GM19099 (cell line): ENCODE data around the gene PTGR2.

Source experiments
- POLR2A ChIP-seq: IDR thresholded peaks from 3 replicates; pipeline ENCODE4 v1.6.1; 2011; ENCODE audit warnings: low read depth; ENCODE audit not compliant: insufficient read length; ENCODE audit errors: extremely low read depth

Gene PTGR2

DNA sequence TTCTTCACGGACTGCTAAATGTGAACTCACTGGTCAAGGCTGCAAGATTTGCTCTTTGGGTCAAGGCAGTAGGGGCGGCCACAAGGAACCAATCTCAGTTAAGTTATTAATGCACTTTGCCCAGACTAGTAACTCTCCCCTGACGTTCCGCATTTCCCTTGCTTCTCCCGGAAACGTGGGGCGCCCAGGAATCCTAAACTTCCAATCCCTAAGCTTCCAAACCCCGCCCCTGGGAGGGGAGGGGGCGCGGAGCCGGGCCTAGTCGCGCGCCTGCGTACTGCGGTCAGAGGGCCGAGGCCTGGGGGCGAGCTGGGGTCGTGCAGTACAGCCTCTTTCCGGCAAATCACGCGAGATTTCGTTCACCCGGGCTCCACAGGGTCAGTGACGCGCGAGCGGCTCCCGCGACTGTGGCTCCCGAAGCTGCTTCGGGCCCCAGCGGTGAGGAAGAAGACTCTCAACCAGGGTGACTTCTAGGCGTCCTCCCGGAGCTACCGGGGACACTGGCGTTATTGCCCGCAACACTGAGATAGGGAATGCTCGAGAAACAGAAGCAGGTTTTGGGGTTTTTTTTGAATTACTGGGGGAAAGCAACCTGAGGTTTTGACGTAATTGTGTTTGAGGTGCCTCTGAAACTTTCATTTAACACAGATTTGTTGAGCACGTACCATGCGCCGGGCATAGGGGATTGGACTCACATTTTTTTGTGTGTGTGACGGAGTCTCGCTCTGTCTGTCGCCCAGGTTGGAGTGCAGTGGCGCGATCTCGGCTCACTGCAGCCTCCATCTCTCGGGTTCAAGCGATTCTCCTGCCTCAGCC lies at the start of gene PTGR2:
TSS of gene PTGR2 (plus strand) at position 265 of the 816 bp plus-strand sequence. CDS start 7,032 bp downstream, outside the sequence.
- peak; percentile 86 for TF ChIP-seq POLR2A

DNA sequence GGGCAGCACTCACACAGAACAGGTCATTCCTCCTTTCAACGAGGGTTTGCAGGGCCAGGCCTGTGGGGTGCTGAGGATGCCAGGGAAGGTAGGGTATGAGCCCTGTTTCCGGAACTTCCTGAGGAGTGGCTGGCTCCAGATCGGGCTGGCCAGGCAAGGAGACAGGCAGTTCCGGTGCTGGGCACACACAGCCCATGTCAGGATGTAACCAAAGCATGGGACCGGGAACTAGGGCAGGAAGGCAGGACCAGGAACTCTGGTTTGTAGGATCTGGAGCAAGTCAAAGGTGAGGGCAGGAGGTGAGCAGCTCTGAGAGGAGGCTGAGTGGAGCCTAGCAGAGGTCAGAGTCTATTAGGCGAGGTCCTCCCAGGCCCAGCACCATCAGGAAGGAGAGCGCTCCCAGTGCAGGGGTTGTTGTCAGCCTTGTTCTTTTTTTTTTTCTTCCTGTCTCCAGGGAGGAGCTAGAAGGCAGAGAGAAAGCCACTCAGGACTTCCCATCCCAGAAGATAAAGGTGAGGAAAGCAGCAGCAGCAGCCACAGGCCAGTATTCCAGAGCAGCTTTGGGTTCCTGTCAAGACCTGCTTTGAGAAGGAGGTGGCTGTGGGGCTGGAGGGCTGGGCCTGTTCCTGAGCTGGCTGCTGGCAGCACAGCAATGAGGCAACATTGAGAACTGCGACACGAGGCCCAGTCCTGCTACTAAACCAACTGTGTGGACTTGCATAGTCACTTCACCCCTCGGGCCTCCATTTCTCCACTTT lies 49.0 kb upstream of the PTGR2 start:
- no peak for TF ChIP-seq POLR2A

GRCh38 chr14:73804636-73805035 lies 47.0 kb upstream of the PTGR2 start:
- TF ChIP-seq POLR2A, result no peak

DNA sequence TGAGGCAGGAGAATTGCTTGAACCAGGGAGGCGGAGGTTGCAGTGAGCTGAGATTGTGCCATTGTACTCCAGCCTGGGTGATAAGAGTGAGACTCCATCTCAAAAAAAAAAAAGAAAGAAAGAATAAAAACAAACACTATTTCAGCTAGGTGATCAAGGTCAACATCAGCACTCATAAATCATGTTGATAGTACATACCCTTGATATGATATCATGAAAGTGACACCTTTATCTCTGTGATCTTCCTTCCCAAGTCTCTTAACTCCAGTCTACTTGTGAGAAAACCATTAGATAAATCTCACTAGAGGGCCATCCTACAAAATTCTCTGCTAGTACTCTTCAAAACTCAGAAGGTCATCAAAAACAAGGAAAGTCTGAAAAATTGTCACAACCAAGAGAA lies 44.2 kb upstream of the PTGR2 start:
- TF ChIP-seq POLR2A, result no peak

GRCh38 chr14:73809391-73809790 lies 42.2 kb upstream of the PTGR2 start:
- TF ChIP-seq POLR2A, result no peak

GRCh38 chr14:73810478-73811163 lies 41.0 kb upstream of the PTGR2 start:
- TF ChIP-seq POLR2A, result no peak

DNA sequence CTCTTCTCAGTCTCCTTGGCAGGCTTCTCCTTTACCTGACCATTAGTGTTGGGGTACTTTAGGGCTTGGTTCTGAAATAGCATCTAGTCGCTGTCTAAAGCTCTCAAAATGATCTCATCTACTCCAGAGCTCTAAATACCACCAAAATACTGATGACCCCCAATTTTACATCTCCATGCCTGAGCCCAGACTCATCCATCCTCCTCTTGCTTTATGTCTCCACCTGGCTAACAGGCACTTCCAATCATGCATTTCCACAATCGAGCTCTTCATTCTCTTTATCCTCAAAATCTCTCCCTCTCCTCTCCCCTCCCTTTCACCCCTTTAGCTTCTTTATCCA lies 40.5 kb upstream of the PTGR2 start:
- TF ChIP-seq POLR2A, result no peak

GRCh38 chr14:73814153-73814552 lies 37.5 kb upstream of the PTGR2 start:
- TF ChIP-seq POLR2A, result no peak

- no peak for TF ChIP-seq POLR2A
Observed at GRCh38 chr14:73815849-73816248, 35.8 kb upstream of the PTGR2 start.

- TF ChIP-seq POLR2A, result no peak
Observed at GRCh38 chr14:73816393-73816816, 35.2 kb upstream of the PTGR2 start.

DNA sequence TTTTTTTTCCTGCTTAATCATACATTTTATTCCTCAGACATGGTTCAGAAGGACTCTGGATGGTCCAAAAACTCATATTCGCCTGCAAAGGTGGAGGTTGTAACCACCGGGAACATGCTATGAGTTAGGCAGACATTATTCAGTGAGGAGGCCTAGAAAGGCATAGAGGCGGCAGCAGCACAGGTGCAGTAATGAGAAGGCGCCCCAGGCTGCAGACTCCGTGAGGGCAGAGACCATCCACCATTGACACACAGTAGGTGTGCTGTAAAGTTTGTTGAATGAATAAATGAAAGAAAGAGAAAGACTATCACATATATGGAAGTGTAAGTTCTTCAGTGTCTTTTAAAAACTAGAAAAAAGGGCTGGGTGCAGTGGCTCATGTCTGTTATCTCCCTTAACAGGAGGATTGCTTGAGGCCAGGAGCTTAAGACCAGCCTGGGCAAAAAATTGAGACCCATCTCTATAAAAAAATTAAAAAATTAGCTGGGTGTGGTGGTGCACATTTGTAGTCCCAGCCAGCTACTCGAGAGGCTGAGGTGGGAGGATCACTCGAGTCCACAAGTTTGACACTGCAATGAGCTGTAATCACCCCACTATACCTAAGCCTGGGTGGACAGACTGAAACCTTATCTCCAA lies 34.5 kb upstream of the PTGR2 start:
- no peak for TF ChIP-seq POLR2A

GRCh38 chr14:73818821-73819220 lies 32.8 kb upstream of the PTGR2 start:
- TF ChIP-seq POLR2A, result no peak

DNA sequence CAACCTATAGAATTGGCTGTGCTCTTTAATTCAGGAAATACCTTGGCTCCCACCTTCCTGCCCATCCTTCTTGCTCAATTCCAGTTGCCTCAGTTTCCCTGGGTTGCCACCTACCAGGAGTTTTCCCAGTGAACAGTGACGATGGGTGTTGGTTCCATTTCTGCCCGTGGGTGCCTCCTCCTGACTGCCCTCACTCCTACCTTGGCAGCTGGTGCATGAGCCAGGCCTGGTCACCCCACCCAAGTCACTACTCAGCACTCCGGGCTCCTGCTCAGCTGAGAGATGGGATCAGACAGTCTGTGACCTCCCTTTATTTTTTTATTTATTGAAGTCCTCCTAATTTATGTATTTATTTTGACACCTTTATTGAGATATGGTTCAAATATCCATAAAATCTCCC lies 31.0 kb upstream of the PTGR2 start:
- TF ChIP-seq POLR2A, result no peak

- no peak for TF ChIP-seq POLR2A
Observed at GRCh38 chr14:73823339-73823885, 28.2 kb upstream of the PTGR2 start.

DNA sequence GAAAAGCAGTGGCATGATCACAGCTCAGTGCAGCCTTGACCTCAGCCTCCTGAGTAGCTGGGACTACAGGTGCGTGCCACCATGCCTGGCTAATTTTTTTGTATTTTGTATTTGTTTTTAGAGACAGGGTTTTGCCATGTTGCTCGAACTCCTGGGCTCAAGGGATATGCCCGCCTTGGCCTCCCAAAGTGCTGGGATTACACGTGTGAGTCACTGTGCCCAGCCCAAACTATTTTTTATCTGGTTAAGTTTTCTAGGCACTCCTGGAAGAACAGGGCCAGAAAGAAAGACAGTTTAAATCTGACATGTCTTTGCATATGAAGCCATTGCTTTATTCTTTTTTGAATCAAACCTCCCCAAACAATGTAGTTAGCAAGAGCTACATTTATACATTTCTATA lies 27.5 kb upstream of the PTGR2 start:
- TF ChIP-seq POLR2A, result no peak

DNA sequence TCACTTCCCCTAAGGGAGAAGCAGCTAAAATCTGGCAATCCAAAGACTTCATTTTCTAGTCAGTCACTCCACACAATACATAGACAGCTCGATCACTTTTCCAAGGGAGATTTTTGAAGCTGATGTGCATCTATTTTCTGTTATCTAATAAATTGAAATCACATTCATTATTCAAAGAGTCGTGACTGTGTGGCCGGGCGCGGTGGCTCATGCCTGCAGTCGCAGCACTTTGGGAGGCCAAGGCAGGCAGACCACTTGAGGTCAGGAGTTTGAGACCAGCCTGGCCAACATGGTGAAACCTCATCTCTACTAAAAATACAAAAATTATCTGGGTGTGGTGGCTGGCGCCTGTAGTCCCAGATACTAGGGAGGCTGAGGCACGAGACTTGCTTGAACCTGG lies 27.1 kb upstream of the PTGR2 start:
- no peak for TF ChIP-seq POLR2A
